ENCODE data around the gene KDM4E.

Gene KDM4E

GRCh38 chr11:95050595-95051202, 25.6 kb downstream of the KDM4E start:
- no peak for DNase-seq (ENCODE audit: low read depth, low spot score)

DNA sequence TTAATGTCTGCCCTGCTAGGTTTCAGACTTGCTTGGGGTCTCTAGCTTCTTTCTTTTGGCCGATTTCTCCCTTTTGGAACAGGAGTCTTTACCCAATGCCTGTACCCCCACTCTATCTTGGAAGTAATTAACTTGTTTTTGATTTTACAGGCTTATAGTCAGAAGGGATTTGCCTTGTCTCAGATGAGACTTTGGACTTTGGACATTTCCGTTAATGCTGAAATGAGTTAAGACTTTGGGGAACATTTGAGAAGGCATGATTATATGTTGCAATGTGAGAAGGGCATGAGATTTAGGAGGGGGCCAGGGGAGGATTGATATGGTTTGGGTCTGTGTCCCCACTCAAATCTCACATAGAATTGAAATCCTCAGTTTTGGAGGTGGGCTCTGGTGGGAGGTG, 29.3 kb downstream of the KDM4E start:
- DNase-seq (ENCODE audit: low read depth, low spot score): no peak

- DNase-seq (ENCODE audit: low read depth, low spot score): no peak
Measured at GRCh38 chr11:95055283-95055897, 30.3 kb downstream of the KDM4E start.

DNA sequence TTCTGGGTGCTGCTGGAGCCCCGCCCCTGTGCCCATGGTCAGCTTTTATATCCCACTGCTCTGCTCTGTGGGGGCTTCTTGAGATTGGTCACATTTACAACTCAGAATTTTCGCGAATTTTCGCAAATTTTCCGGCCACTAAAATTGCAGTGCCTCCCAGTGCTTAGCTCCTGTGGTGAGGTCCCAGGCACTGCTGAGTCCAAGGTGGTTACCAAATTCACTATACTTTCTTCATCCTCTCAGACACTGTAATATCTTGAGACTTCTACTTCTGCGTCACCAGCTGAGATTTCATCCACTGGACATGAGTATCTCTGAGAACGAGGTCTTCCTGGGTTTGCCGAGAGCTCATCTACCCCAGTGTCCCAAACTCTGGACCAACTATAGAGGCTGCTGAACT, 32.9 kb downstream of the KDM4E start:
- DNase-seq (ENCODE audit: low read depth, low spot score): no peak

- DNase-seq (ENCODE audit: low read depth, low spot score): no peak
Measured at GRCh38 chr11:95058621-95059020, 33.6 kb downstream of the KDM4E start.

DNA sequence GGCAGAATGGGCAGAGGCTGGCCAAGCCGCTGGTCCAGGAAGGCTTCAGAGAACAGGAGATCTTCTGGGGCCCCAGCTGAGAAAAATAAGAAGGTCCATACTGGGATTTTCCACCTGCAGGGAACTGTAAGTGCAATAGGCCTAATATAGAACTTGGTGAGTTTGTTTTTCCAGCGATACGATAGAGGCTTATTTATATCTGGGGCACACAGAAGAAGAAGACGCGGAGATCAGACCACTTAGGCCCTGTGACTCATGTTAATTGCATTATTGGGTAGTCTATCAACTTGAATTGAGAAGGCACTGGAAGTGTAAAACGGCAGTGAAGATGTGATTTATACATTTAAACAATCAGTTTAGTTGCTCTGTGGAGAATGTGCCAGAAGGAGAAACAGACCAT, 34.0 kb downstream of the KDM4E start:
- DNase-seq (ENCODE audit: low read depth, low spot score): no peak

DNA sequence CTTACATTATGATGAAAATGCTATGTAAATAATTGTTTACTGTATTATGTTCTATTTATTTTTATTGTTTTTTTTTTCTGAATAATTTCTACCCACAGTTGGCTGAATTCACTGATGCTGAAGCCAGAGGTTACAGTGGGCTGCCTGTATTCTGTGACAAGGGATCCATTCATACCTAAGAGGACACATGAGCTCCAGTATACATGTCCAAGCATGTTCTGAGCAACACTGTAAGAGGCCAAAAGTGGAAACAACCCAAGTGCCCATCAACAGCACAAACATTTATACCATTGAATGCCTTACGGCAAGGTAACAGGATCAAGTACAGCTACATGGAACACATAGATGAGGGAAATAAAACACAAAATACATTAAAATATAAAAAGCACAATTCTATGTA, 40.3 kb downstream of the KDM4E start:
- no peak for DNase-seq (ENCODE audit: low read depth, low spot score)

DNA sequence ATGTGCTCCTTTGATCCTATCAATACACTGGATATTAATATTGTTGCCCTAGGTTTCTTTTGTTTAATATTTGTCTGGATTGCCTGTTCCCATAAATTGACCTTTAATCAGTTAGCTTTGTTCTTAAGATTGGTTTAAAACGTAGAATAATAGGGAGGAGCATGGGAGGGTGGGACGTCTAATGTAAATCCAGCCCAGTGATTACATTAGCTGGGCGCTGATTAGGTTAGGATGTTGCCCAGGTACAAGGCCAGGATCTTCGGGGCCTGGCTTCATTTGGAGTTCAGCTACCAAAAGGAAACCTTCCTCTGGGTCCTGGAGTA, 41.6 kb downstream of the KDM4E start, which contains the start of gene SRSF8:
SRSF8 (plus strand) TSS at position 204 of the 323 bp plus-strand sequence. CDS start 308 bp downstream, outside the sequence.
- no peak for DNase-seq (ENCODE audit: low read depth, low spot score)

DNA sequence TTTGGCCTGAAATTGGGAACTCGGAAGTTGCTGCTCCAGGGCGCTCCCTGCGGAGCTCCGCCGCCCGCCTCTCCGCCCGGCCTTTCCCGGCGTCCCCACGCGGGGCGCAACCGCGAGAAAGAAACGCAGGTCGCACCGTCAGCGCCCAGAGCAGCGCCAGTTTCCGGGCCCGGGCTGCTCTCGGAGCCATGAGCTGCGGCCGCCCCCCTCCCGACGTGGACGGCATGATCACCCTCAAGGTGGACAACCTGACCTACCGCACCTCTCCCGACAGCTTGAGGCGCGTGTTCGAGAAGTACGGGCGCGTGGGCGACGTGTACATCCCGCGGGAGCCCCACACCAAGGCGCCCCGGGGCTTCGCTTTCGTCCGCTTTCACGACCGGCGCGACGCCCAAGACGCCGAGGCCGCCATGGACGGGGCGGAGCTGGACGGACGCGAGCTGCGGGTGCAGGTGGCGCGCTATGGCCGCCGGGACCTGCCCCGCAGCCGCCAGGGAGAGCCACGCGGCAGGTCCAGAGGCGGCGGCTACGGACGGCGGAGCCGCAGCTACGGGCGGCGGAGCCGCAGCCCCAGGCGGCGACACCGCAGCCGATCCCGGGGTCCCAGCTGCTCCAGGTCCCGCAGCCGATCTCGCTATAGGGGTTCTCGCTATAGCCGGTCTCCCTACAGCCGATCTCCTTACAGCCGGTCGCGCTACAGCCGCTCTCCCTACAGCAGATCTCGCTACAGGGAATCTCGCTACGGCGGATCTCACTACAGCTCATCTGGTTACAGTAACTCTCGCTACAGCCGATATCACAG, 42.2 kb downstream of the KDM4E start:
- peak; percentile 84 for DNase-seq (ENCODE audit: low read depth, low spot score)

- no peak for DNase-seq (ENCODE audit: low read depth, low spot score)
Measured at GRCh38 chr11:95067841-95068219, 42.8 kb downstream of the KDM4E start.

- DNase-seq (ENCODE audit: low read depth, low spot score): peak; percentile 75
Measured at GRCh38 chr11:95068549-95068948, 43.5 kb downstream of the KDM4E start.

GRCh38 chr11:95070471-95070870, 45.4 kb downstream of the KDM4E start:
- no peak for DNase-seq (ENCODE audit: low read depth, low spot score)

- no peak for DNase-seq (ENCODE audit: low read depth, low spot score)
Measured at GRCh38 chr11:95072948-95073347, 47.9 kb downstream of the KDM4E start.

GRCh38 chr11:95074792-95075563, 49.9 kb downstream of the KDM4E start:
- DNase-seq (ENCODE audit: low read depth, low spot score): no peak

GRCh38 chr11:95076416-95076815, 51.4 kb downstream of the KDM4E start:
- DNase-seq (ENCODE audit: low read depth, low spot score): no peak

DNA sequence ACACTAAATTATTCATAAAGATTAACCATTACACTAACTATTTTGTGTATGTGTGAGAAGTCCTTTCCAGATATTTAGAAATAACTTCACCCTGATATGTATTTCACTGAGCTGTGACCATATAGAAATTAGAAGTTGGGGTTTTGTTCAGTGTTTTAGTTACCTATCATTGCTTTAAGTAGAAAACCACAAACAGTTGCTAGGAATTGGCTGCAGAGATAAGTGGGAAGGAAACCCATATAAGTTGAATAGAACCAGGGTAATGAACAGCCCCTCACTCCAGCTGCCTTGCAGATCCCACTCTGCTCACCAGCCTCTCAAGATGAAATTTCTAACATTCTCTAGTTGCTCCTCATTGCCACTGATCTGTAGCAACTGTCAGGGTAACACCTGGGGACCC, 51.9 kb downstream of the KDM4E start:
- DNase-seq (ENCODE audit: low read depth, low spot score): no peak

All from ELF-1 (cell line).